Measurements from ENCODE around the gene TPI1.

DNA sequence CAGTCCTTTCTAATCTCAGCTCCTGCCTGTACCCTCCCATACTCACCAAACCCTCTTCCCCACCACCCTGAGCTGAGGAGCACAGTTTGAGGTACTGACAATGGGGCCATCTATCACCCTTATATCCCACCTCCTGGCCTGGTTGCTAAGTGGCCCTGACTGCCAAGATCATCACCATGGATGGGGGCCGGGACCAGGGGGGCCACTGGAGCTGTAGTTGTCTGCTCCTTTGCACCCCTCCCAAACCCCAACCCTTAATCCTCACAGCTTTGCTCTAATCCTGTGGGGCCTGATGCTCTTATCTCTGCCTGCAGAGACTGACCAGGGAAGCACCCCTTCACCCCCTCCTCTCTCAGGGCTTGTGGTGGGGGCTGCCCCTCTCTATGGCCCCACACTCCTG is 27.0 kb upstream of the TPI1 start:
- TF ChIP-seq, protein P1, sequence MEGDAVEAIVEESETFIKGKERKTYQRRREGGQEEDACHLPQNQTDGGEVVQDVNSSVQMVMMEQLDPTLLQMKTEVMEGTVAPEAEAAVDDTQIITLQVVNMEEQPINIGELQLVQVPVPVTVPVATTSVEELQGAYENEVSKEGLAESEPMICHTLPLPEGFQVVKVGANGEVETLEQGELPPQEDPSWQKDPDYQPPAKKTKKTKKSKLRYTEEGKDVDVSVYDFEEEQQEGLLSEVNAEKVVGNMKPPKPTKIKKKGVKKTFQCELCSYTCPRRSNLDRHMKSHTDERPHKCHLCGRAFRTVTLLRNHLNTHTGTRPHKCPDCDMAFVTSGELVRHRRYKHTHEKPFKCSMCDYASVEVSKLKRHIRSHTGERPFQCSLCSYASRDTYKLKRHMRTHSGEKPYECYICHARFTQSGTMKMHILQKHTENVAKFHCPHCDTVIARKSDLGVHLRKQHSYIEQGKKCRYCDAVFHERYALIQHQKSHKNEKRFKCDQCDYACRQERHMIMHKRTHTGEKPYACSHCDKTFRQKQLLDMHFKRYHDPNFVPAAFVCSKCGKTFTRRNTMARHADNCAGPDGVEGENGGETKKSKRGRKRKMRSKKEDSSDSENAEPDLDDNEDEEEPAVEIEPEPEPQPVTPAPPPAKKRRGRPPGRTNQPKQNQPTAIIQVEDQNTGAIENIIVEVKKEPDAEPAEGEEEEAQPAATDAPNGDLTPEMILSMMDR (IDR thresholded peaks at IDR 0.05): no peak
- TF ChIP-seq POLR2A (IDR thresholded peaks at IDR 0.05): no peak
- TF ChIP-seq POLR2AphosphoS5 (IDR thresholded peaks at IDR 0.05): no peak
